HepG2 (cell line): ENCODE data around the gene RMI1. TPM values are rescaled to one million over a fixed set of nuclear protein-coding genes. Genes with fewer than 3 reads are reported as not detected.

ENCODE experiments used
- CBX1 ChIP-seq: IDR thresholded peaks from one replicate; pipeline ENCODE4 v1.6.1; 2016; ENCODE audit warnings: antibody characterized with exemption, low read depth
- EEA1 ChIP-seq: sonication (generic); formaldehyde crosslinking; IDR thresholded peaks from 2 replicates; pipeline ENCODE4 v1.5.1; 2020; ENCODE audit warnings: mild to moderate bottlenecking, missing genetic modification reagents, borderline replicate concordance
- ETV6 ChIP-seq: sonication (generic); formaldehyde crosslinking; conservative IDR thresholded peaks from 2 replicates; pipeline ENCODE4 v1.4.0; 2020; ENCODE audit warnings: missing genetic modification reagents
- HNRNPLL ChIP-seq: fragments of 200-400 bp; formaldehyde crosslinking; IDR thresholded peaks from 2 replicates; pipeline ENCODE4 v1.6.1; 2017; ENCODE audit warnings: mild to moderate bottlenecking, low read depth, low read length; ENCODE audit not compliant: poor library complexity, severe bottlenecking
- NFE2L2 ChIP-seq: fragments of 150-350 bp; IDR thresholded peaks from 2 replicates; pipeline ENCODE4 v1.6.1; 2014; ENCODE audit warnings: low read length
- ZEB1 ChIP-seq: IDR thresholded peaks from 2 replicates; pipeline ENCODE4 v1.6.1; 2012; ENCODE audit warnings: mild to moderate bottlenecking, low read depth, inconsistent platforms; ENCODE audit not compliant: insufficient replicate concordance
- ZFYVE20 ChIP-seq: sonication (generic); formaldehyde crosslinking; IDR thresholded peaks from 2 replicates; pipeline ENCODE4 v1.8.0; 2023; ENCODE audit warnings: low read depth, mild to moderate bottlenecking, moderate library complexity, missing genetic modification reagents, borderline replicate concordance
- ZNF230 ChIP-seq: sonication (generic); formaldehyde crosslinking; IDR thresholded peaks from 2 replicates; pipeline ENCODE4 v1.4.0; 2020; ENCODE audit warnings: mild to moderate bottlenecking, missing genetic modification reagents
- ZNF598 ChIP-seq: sonication (generic); formaldehyde crosslinking; IDR thresholded peaks from 2 replicates; pipeline ENCODE4 v1.5.1; 2020; ENCODE audit warnings: mild to moderate bottlenecking, missing genetic modification reagents, borderline replicate concordance
- polyA plus RNA-seq, 8 experiments: library from polyadenylated mRNA; depleted of rRNA in 3 of 8; stranded (reverse) in 7 of 8; unstranded in 1 of 8; fragments of >200 nt; fragmentation: Illumina TruSeq in 4 of 8; extraction: Trizol in 4 of 8; gene quantifications; 2 replicates each; pipeline versions ENCODE4 v1.2.1 to v1.2.3, GENCODE V29; 2011 to 2016; ENCODE audit warnings: low read depth in 4 of 8, missing spikeins in 1 of 8, mixed read lengths in 1 of 8; ENCODE audit not compliant: insufficient read depth in 1 of 8
- total RNA-seq, 5 experiments: library from RNA; depleted of rRNA; stranded (reverse); fragments of >200 nt; fragmentation: Illumina TruSeq; extraction: Trizol; gene quantifications; 2 replicates each; pipeline ENCODE4 v1.2.3, GENCODE V29; 2016; ENCODE audit warnings: low read depth in 1 of 5
- TF ChIP-seq, protein P1 (sequence below): sonication (generic); formaldehyde crosslinking; IDR thresholded peaks from 2 replicates; pipeline ENCODE4 v1.5.0; 2020; ENCODE audit warnings: mild to moderate bottlenecking, missing genetic modification reagents, borderline replicate concordance
- TF ChIP-seq, protein P2 (sequence below): sonication (generic); formaldehyde crosslinking; IDR thresholded peaks from 2 replicates; pipeline ENCODE4 v1.4.0; 2020; ENCODE audit warnings: missing genetic modification reagents, low read depth, mild to moderate bottlenecking, borderline replicate concordance
- TF ChIP-seq, protein P3 (sequence below): sonication (generic); formaldehyde crosslinking; IDR thresholded peaks from 2 replicates; pipeline ENCODE4 v1.5.1; 2020; ENCODE audit warnings: mild to moderate bottlenecking, missing genetic modification reagents, moderate library complexity
- TF ChIP-seq, protein P4 (sequence below): IDR thresholded peaks from 2 replicates; pipeline ENCODE4 v1.6.1; 2016; ENCODE audit warnings: low read depth, missing genetic modification reagents, missing compliant biosample characterization

The RMI1 gene
- total and polyA plus RNA-seq, 2 of the 13 experiments (the other 11 are each of a cell fraction or from before 2014, with no cell fraction given) = 0.54 to 3.7 TPM

DNA sequence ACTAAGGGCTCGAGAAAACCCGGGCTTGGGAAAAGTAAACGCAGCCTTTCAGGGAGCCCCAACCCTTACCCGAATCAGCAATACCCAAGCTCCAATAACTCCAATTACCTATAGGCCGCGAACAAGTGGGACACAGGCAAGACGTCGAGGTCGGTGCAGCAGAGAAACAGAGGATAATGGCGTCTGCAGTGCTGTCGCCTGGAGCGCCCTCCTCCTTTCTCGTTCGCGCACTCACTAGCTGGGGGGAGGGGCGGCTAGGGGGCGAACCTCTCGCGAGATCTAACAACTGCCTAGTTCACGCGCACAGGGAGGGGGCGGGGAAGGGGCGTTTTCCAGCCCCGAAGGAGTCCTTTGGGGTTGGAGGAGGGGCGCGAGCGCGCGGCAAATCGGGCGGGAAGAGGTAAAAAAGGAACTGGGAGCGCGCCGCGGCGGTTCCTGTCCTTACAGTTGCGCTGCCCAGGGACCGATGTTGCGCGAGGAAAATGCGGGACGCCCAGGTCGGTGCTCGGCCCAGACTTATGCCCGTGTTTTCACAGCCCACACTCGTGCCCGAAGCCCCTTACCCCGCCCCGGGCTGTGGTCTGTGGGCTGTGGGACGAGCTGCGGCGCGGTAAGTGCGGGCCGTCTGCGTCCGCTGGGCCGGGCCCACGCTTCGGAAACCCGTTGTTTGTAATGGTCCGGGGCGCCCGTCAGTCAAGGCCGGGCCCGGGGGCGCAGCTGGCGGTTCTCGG is at the start of gene RMI1 (continued):
- TF ChIP-seq, protein P1, sequence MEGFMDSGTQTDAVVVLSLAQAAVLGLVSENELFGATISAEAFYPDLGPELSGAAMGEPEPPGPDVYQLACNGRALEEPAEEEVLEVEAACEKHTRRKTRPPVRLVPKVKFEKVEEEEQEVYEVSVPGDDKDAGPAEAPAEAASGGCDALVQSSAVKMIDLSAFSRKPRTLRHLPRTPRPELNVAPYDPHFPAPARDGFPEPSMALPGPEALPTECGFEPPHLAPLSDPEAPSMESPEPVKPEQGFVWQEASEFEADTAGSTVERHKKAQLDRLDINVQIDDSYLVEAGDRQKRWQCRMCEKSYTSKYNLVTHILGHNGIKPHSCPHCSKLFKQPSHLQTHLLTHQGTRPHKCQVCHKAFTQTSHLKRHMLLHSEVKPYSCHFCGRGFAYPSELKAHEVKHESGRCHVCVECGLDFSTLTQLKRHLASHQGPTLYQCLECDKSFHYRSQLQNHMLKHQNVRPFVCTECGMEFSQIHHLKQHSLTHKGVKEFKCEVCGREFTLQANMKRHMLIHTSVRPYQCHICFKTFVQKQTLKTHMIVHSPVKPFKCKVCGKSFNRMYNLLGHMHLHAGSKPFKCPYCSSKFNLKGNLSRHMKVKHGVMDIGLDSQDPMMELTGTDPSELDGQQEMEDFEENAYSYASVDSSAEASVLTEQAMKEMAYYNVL (CRISPR knock-in tag) = peak; percentile 71; the same call in 1 of the 2 replicates
- TF ChIP-seq EEA1 (0 out of 2 replicates have a peak, but pooled peaks have one; percentile 39), ZNF230 (CRISPR knock-in tag) (no peak), ETV6 (CRISPR knock-in tag) (0 out of 2 replicates have a peak, but pooled peaks have one; percentile 32), ZEB1 (peak; percentile 60), ZFYVE20 (CRISPR knock-in tag) (0 out of 2 replicates have a peak, but pooled peaks have one; percentile 35), CBX1 (peak; percentile 74), HNRNPLL (peak; percentile 54), NFE2L2 (no peak), ZNF598 (CRISPR knock-in tag) (peak; percentile 87; the same call in 1 of the 2 replicates)
- TF ChIP-seq, protein P2, sequence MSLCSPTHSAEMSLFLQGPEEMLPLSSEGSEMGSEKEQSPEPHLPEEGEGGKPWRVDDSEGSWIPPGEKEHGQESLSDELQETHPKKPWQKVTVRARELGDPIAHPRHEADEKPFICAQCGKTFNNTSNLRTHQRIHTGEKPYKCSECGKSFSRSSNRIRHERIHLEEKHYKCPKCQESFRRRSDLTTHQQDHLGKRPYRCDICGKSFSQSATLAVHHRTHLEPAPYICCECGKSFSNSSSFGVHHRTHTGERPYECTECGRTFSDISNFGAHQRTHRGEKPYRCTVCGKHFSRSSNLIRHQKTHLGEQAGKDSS = 0 out of 2 replicates have a peak, but pooled peaks have one; percentile 38
- TF ChIP-seq, protein P3, sequence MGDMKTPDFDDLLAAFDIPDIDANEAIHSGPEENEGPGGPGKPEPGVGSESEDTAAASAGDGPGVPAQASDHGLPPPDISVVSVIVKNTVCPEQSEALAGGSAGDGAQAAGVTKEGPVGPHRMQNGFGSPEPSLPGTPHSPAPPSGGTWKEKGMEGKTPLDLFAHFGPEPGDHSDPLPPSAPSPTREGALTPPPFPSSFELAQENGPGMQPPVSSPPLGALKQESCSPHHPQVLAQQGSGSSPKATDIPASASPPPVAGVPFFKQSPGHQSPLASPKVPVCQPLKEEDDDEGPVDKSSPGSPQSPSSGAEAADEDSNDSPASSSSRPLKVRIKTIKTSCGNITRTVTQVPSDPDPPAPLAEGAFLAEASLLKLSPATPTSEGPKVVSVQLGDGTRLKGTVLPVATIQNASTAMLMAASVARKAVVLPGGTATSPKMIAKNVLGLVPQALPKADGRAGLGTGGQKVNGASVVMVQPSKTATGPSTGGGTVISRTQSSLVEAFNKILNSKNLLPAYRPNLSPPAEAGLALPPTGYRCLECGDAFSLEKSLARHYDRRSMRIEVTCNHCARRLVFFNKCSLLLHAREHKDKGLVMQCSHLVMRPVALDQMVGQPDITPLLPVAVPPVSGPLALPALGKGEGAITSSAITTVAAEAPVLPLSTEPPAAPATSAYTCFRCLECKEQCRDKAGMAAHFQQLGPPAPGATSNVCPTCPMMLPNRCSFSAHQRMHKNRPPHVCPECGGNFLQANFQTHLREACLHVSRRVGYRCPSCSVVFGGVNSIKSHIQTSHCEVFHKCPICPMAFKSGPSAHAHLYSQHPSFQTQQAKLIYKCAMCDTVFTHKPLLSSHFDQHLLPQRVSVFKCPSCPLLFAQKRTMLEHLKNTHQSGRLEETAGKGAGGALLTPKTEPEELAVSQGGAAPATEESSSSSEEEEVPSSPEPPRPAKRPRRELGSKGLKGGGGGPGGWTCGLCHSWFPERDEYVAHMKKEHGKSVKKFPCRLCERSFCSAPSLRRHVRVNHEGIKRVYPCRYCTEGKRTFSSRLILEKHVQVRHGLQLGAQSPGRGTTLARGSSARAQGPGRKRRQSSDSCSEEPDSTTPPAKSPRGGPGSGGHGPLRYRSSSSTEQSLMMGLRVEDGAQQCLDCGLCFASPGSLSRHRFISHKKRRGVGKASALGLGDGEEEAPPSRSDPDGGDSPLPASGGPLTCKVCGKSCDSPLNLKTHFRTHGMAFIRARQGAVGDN (CRISPR knock-in tag) = peak; percentile 79
- TF ChIP-seq, protein P4, sequence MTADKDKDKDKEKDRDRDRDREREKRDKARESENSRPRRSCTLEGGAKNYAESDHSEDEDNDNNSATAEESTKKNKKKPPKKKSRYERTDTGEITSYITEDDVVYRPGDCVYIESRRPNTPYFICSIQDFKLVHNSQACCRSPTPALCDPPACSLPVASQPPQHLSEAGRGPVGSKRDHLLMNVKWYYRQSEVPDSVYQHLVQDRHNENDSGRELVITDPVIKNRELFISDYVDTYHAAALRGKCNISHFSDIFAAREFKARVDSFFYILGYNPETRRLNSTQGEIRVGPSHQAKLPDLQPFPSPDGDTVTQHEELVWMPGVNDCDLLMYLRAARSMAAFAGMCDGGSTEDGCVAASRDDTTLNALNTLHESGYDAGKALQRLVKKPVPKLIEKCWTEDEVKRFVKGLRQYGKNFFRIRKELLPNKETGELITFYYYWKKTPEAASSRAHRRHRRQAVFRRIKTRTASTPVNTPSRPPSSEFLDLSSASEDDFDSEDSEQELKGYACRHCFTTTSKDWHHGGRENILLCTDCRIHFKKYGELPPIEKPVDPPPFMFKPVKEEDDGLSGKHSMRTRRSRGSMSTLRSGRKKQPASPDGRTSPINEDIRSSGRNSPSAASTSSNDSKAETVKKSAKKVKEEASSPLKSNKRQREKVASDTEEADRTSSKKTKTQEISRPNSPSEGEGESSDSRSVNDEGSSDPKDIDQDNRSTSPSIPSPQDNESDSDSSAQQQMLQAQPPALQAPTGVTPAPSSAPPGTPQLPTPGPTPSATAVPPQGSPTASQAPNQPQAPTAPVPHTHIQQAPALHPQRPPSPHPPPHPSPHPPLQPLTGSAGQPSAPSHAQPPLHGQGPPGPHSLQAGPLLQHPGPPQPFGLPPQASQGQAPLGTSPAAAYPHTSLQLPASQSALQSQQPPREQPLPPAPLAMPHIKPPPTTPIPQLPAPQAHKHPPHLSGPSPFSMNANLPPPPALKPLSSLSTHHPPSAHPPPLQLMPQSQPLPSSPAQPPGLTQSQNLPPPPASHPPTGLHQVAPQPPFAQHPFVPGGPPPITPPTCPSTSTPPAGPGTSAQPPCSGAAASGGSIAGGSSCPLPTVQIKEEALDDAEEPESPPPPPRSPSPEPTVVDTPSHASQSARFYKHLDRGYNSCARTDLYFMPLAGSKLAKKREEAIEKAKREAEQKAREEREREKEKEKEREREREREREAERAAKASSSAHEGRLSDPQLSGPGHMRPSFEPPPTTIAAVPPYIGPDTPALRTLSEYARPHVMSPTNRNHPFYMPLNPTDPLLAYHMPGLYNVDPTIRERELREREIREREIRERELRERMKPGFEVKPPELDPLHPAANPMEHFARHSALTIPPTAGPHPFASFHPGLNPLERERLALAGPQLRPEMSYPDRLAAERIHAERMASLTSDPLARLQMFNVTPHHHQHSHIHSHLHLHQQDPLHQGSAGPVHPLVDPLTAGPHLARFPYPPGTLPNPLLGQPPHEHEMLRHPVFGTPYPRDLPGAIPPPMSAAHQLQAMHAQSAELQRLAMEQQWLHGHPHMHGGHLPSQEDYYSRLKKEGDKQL (CRISPR knock-in tag) = peak; percentile 18; the same call in 1 of the 2 replicates
